Medulla oblongata (tissue), 1 donor: ENCODE data around the gene TTC28.

Experiments used
- DNase-seq: peaks from one replicate; pipeline ENCODE4 v3.0.0-alpha.2; 2015; ENCODE audit errors: extremely low spot score

Gene TTC28

GRCh38 chr22:28005513-28005912 lies 674.1 kb downstream of the TTC28 start:
- no peak for DNase-seq

- no peak for DNase-seq
Measured at GRCh38 chr22:28004021-28004420, 675.6 kb downstream of the TTC28 start.

- DNase-seq: no peak
Measured at GRCh38 chr22:28002863-28003565, 676.6 kb downstream of the TTC28 start.

GRCh38 chr22:28002181-28002700 lies 677.4 kb downstream of the TTC28 start:
- DNase-seq: no peak

- no peak for DNase-seq
Measured at GRCh38 chr22:28001171-28001835, 678.3 kb downstream of the TTC28 start.

GRCh38 chr22:28000361-28000760 lies 679.3 kb downstream of the TTC28 start:
- no peak for DNase-seq

GRCh38 chr22:27999876-28000275 lies 679.8 kb downstream of the TTC28 start:
- no peak for DNase-seq

GRCh38 chr22:27998511-27999410 lies 680.9 kb downstream of the TTC28 start:
- no peak for DNase-seq

- DNase-seq: no peak
Measured at GRCh38 chr22:27997538-27997937, 682.1 kb downstream of the TTC28 start.

- no peak for DNase-seq
Measured at GRCh38 chr22:27996981-27997380, 682.7 kb downstream of the TTC28 start.

- no peak for DNase-seq
Measured at GRCh38 chr22:27996529-27996925, 683.1 kb downstream of the TTC28 start.

GRCh38 chr22:27995801-27996528 lies 683.7 kb downstream of the TTC28 start:
- no peak for DNase-seq

- no peak for DNase-seq
Measured at GRCh38 chr22:27994481-27995331, 684.9 kb downstream of the TTC28 start.

- DNase-seq: no peak
Measured at GRCh38 chr22:27993774-27994350, 685.8 kb downstream of the TTC28 start.

- no peak for DNase-seq
Measured at GRCh38 chr22:27993201-27993635, 686.4 kb downstream of the TTC28 start.

GRCh38 chr22:27992294-27993165 lies 687.1 kb downstream of the TTC28 start:
- no peak for DNase-seq

- no peak for DNase-seq
Measured at GRCh38 chr22:27991586-27992293, 687.9 kb downstream of the TTC28 start.

GRCh38 chr22:27990879-27991278 lies 688.8 kb downstream of the TTC28 start:
- peak; percentile 19 for DNase-seq

GRCh38 chr22:27990451-27990840 lies 689.2 kb downstream of the TTC28 start:
- no peak for DNase-seq
